Stimulated activated CD4-positive, alpha-beta T cell treated with anti-CD3 and anti-CD28 coated beads, Interleukin-4, amount 100 ng/mL, for 24 hours (primary cell): Measurements from ENCODE around the gene REXO5.
A peak's percentile ranks its signal among the peaks of the same experiment; 100 is the strongest.
"Not testable (repeated sequence)": the region's sequence is repeated elsewhere in the genome, so short reads cannot be mapped to it uniquely, and the experiment has no call there.

ENCODE experiments used
- DNase-seq: peaks from one replicate; pipeline ENCODE4 v3.0.0-alpha.2; 2020

Gene REXO5, protein sequence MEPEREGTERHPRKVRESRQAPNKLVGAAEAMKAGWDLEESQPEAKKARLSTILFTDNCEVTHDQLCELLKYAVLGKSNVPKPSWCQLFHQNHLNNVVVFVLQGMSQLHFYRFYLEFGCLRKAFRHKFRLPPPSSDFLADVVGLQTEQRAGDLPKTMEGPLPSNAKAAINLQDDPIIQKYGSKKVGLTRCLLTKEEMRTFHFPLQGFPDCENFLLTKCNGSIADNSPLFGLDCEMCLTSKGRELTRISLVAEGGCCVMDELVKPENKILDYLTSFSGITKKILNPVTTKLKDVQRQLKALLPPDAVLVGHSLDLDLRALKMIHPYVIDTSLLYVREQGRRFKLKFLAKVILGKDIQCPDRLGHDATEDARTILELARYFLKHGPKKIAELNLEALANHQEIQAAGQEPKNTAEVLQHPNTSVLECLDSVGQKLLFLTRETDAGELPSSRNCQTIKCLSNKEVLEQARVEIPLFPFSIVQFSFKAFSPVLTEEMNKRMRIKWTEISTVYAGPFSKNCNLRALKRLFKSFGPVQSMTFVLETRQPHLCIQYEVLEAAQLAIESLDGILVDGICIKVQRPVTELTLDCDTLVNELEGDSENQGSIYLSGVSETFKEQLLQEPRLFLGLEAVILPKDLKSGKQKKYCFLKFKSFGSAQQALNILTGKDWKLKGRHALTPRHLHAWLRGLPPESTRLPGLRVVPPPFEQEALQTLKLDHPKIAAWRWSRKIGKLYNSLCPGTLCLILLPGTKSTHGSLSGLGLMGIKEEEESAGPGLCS

DNA sequence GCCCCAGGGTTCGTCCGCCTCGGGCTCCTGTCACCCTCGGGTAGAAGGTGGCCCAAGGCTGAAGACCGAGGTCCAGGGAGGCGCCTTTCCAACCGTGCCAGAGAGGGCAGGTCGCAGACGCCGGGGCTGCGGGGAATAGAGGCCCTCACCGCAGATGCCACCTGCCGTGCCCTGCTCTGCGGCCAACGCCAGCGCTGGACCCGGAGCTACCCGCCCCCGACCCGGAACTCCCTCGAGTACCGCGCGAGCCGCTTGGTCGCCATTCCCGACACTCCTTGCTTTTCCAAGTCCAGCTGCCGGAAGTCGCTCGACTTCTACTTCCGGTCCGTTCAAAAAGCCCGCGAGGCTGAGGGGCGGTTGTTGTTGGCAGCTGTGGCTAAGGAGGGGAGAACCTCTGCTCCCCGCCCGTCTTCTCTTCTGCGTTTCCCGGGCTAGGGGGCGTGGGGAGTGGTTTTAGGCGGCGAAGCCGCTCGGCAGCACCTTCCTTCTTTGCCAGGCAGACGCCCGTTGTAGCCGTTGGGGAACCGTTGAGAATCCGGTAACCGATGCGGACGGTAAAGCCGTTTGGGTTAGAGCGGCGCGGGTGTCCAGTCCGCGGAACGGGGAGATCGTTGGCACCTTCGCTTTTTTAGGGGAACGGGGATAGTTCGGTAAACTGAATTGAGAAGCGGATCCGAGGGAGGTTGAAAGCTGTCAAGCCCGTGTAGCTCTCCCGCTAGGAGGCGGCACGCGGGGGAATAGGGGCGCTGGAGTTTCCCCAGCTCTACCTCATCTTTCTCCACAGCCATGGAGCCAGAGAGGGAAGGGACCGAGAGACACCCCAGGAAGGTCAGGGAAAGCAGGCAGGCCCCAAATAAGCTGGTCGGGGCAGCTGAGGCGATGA lies at the start of gene REXO5, which contains the start of gene ERI2:
TSS of gene REXO5 (plus strand) at position 360 of the 883 bp plus-strand sequence. CDS start at position 787, 427 bp downstream.
TSS of gene ERI2 (minus strand) at position 305 of the 883 bp plus-strand sequence. CDS start at position 263, 42 bp downstream.
- peak; percentile 79 for DNase-seq

GRCh38 chr16:20760346-20760745 lies 46.0 kb upstream of the REXO5 start:
- no peak for DNase-seq

DNA sequence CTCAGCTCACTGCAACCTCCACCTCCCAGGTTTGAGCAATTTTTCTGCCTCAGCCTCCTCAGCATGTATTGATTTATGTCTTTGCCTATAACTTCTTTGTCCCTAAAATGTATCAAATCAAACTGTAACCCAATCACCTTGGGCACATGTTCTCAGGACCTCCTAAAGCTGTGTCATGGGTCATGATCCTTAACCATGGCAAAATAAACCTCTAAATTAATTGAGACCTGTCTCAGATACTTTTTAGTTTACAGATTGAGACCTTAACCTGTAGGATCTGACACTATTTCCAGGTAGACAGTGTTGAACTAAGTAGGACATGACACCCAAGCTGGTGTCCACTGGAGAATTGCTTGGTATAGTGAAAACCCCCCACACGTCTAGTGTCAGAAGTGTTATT lies 45.2 kb upstream of the REXO5 start:
- DNase-seq, result no peak

DNA sequence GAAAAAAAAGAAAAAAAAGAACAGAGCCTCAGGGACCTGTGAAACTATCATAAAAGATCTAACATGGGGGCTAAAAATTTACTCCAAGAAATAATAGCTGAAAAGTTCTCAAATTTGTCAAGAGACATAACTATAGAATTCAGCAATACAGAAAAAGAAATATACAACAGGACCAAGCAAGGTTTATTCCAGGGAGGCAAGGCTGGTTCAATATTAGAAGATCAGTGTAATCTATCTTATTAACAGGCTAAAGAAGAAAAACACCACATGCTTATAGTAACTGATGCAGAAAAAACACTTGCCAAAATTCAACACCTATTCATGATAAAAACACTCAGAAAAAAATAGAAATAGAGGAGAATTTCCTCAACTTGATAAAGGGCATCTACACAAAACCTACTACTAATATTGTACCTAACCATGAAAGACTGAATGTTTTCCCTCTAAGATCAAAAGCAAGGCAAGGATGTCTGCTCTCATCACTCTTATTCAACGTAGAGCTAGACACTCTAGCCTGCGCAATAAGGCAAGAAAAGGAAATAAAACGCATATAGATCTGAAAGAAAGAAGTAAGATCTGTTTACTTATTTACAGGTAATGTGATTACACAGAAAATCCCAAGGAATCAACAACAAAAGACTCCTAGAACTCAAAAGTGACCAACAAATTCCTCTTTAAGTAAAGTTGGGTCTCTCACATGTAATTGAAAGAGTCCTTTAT lies 43.8 kb upstream of the REXO5 start:
- no peak for DNase-seq

- peak; percentile 75 for DNase-seq
These were observed 42.7 kb upstream of the REXO5 start, which contains the start of gene ACSM3 for GRCh38 chr16:20763461-20764232. ACSM3 (plus strand) TSS chr16:20764014; CDS start chr16:20770035, 6,021 bp downstream.

- not testable (repeated sequence) for DNase-seq
These were observed 41.9 kb upstream of the REXO5 start for GRCh38 chr16:20764448-20764847.

DNA sequence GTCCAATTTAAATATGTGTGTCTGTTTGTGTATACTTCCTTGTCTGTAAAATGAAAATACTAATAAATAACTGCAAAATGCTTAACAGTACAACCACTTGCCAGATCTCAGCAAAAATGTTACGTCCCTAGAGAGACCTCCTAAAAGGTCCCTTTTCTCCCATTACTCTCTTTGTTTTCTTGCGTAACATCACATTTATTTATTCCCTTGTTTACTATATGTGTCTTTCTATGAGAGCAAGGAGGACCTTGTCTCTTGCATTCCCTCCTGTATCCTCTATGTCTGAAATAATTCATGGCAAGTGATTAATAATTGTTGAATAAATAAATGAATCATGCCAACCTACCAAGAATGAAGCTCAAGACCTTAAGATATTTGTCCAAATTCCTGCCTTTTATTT lies 40.6 kb upstream of the REXO5 start:
- DNase-seq, result no peak

- no peak for DNase-seq
These were observed 40.0 kb upstream of the REXO5 start for GRCh38 chr16:20766294-20766693.

DNA sequence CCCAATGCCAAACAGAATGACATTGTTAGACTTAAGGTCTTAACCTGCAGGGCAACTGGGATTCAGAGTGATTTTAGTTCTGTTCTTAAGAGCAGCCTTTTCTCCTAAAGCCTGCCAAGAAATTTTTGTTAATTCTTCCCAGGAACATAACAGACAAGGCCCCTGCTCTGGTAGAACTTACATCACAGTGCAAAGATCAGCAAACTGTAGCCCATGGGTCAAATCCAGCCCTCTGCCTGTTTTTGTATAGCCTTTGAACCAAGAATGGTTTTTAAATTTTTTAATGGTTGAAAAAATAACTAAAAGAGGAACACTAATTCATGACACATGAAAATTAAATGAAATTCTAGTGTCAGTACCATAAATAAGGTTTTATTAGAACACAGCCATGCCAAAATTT lies 38.8 kb upstream of the REXO5 start:
- no peak for DNase-seq

DNA sequence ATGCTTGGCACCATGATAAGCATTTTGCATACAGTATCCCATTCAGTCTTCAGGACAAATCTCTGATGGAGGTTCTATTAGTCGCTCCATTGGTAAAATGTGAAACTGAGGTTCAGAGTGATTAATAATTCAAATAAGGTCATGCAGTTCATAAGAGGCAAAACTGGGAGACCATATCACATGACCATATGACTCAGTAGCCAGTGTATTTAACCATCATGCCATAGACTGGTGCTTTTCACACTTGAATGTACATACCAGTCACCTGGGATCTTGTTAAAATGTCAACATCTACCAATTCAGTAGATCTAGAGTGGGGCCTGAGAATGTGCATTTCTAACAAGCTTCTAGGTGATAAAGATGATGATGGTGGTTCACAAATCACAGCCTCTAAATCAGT lies 38.2 kb upstream of the REXO5 start:
- no peak for DNase-seq

DNA sequence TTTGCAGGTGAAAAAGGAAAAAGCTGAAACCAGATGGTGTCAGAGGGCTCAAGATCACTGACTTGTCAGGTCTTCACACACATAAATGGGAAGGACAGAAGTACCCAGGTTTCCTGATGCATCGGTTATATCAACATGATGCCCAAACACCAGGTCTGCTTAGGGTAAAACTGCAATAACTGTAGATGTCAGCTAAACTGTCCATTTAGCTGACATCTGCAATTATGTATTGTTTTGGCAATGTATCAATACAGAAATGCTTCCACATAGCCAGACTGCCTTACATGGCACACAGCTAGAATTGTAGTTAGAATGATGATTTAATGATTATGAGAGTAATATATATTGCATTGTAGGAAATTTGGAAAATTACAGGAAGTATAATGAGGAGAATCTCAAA lies 37.5 kb upstream of the REXO5 start:
- no peak for DNase-seq

GRCh38 chr16:20773679-20774078 lies 32.6 kb upstream of the REXO5 start:
- no peak for DNase-seq

DNA sequence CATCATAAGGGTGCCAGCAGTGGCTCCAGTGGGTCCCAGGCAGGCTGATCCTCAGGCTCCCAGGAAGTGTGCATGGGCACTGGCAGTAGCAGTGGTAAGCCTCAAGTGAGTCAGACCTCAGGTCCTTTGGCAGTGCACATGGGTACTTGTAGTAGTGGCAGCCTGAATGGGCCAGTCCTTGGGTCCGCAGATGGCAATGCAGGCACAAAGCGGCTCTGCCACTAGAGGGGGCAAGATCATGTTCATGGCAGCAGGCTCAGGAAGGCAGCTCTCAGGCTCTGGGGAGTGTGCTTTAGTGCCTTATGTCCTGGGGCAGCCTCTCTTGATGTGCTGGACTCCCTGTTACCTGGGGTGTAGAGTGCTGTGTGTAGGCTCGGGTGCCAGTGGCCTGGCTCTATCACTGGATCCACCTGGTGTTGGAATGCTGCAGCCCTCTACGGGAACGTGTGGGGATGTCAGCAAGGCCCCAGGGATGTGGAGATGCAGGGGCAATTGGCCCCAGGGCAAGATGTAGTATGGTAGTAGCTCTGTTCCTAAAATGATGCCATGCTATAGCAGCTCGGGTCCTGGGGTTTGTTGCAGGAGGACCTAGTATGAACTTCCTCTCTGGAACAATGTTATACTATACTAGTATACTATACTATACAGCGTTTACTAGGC lies 31.5 kb upstream of the REXO5 start:
- DNase-seq, result peak; percentile 63

DNA sequence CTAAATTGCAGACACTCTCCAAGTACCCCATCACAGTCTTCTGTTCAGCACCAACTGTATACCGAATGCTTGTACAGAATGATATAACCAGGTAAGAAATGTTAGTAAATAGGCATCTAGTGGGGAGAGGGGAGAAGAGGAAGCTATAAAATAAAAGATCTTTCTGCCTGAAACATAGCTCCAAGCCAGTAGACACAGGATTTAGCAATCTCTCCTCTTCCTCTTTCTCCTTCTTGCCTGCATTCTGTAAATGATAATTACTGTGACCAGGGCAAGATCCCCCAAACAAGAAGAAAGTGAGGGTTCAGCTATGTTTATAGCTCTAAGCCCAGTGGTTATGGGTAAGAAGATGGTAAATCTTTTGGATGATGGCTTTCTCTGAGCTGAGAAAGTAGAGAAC lies 24.6 kb upstream of the REXO5 start:
- DNase-seq, result no peak

DNA sequence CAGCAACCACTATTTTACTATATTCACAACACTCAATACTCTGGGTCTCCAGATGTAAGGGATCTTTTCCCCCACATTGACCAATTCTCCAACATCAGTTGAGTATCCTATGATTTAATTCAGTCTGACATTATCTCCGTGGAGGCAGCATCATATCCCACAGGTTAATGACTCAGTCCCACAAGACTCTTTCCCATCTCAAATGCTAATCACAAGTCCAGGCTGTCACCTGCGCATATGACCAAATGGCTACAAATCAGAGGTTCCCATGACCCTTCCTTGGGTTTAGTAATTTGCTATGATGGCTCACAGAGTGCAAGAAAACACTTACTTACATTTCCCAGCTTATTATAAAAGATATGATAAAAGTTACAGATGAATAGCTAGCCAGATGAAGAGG lies 23.9 kb upstream of the REXO5 start:
- DNase-seq, result no peak

GRCh38 chr16:20784204-20784603 lies 22.1 kb upstream of the REXO5 start:
- DNase-seq, result no peak

DNA sequence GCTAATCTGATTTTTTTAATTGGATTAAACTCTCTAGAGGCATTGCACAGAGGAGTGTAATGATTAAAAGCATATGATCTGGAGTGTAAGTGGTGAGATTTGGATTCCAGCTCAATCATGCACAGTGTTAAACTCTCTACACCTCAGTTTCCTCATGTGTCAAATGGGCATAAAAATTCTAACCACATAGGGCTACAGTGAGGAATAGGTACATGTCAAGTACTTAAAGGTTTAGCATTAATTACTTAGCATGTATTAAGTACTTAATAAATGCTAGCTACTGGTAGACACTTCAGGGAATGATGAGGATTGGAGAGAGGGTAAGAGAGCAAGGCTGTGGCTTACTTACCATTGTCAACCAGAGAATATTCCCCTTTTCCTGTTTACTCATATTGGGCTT lies 17.2 kb upstream of the REXO5 start:
- DNase-seq, result no peak

DNA sequence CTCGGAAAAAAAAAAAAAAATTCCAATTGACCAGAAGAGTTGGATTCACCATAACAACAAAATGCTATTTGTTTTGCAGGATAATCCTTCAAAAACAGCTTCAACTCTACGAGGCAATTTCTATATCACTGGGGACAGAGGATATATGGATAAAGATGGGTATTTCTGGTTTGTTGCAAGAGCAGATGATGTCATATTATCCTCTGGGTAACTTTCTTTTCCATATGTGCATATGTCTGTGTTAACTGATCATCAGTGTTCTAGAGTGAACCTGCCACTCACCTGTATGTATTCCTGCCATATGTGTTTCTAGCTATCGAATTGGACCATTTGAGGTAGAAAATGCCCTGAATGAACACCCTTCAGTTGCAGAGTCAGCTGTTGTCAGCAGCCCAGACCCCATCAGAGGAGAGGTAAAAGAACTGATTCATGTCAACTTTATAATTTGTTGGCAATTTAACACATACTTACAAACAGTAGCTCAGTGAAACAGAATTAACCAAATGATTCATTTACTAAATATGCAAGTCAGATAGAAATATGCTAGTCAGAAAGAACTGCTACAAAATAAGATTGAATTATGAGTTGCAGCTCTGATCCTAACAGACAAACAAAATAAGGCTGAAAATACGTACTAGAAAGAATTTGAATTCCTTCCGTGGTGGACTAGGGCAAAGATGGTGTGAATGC lies 14.3 kb upstream of the REXO5 start:
- DNase-seq, result no peak

DNA sequence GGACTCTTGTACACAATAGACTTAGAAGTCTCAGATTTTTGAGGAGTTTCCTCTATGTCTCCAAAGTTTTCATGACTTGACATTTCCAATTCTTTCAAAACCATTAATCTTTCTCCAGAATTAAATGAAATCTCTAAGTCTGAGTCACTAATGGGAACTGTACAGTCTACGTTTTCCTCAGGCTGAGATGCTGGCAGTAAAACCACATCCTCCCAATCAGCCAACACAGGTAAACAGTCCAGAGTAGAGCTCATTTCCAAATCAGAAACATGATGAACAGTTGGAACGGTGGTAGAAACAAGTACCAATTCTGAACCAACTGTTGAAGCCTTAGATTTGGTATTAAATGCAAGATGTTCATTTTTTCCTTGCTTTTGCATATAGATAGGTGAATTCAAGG lies 8.0 kb upstream of the REXO5 start:
- DNase-seq, result no peak

- no peak for DNase-seq
These were observed 6.7 kb upstream of the REXO5 start for GRCh38 chr16:20799599-20799998.
